ENCODE measurements around the gene ALKBH6.

GRCh38 chr19:36041831-36042230, 27.8 kb upstream of the ALKBH6 start:
- TF ChIP-seq CTCF (IDR thresholded peaks at IDR 0.05), result no peak
- TF ChIP-seq POLR2A (IDR thresholded peaks at IDR 0.05), result no peak
- TF ChIP-seq POLR2AphosphoS5 (IDR thresholded peaks at IDR 0.05), result no peak

All from prostate gland (tissue), 2 donors.